ENCODE data around the gene GNG8. TPM values are rescaled to one million over a fixed set of nuclear protein-coding genes. Genes with fewer than 3 reads are reported as not detected.

GNG8 gene
- total and polyA plus RNA-seq, 9 of the 15 experiments (the other 6 are each of a cell fraction or from before 2014, with no cell fraction given) = 1.3 TPM; not detected in 8

DNA sequence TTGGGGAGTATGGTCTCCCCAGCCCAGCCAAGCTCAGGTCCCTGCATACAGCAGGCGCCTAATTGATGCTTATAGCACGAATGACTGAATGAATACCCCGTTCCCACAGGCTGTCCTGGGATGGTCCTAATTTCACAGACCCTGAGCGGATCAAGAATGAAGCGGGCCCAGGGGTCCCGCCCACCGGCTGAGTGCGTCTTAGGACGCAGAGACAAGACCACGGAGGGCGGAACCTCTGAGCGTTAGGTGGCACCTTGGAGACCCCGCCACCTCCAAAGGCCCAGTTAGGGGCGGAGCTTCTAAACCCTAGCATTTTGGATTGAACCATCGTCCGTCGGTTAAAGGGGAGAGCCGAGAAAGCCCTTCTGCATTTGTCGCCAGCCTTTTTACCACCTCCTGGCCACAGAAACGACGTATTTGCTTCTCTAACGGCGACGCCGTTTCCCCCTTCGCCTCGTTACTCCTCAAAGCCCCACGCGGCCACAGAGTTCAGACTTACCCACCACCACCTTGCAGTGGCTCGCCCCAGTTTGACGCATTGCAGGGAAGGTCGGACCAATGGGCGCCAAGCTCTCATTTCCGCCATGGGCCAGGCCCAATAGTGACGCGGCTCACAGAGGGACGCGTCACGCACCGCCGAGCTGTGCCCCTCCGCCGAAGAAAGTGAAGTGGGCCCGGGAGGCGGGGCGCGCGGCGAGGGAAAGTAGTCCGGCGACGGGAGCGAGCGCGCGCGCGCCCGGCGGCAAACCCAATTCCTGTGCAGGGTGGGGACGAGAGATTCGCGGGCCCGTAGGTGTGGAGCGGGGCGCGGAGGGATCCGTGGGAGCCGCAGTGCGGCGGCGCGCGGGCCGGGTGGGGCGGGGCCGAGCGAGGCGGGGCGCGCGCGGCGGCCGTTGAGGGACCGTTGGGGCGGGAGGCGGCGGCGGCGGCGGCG, 35.4 kb downstream of the GNG8 start (continued):
- TF ChIP-seq STAT6 (CRISPR knock-in tag; IDR thresholded peaks at IDR 0.05) (no peak), JUN (IDR thresholded peaks at IDR 0.05; ENCODE audit: borderline replicate concordance, low read depth, low read length) (peak; percentile 64; the same call in 1 of the 2 replicates), JUN (CRISPR knock-in tag; IDR thresholded peaks at IDR 0.05; ENCODE audit: borderline replicate concordance) (0 out of 2 replicates have a peak, but pooled peaks have one; percentile 17), ZBTB33 (CRISPR knock-in tag; IDR thresholded peaks at IDR 0.05) (peak; percentile 70; the same call in 1 of the 2 replicates), E2F4 (CRISPR knock-in tag; IDR thresholded peaks at IDR 0.05; ENCODE audit: low read depth) (peak; percentile 66; the same call in 1 of the 2 replicates), ARID2 (IDR thresholded peaks at IDR 0.05) (no peak), HOXB6 (CRISPR knock-in tag; IDR thresholded peaks at IDR 0.05; ENCODE audit: borderline replicate concordance) (peak; percentile 35; the same call in 1 of the 2 replicates), ZNF263 (CRISPR knock-in tag; IDR thresholded peaks at IDR 0.05; ENCODE audit: borderline replicate concordance) (no peak; the same call in 1 of the 2 replicates), SAFB (IDR thresholded peaks at IDR 0.05; ENCODE audit: borderline replicate concordance, low read depth, low read length) (peak; percentile 69; the same call in 1 of the 2 replicates), L3MBTL2 (IDR thresholded peaks at IDR 0.05) (peak; percentile 64), KLF1 (tag; IDR thresholded peaks at IDR 0.05) (peak; percentile 98), TEAD2 (tag; IDR thresholded peaks at IDR 0.05) (no peak), ZNF77 (CRISPR knock-in tag; IDR thresholded peaks at IDR 0.05) (no peak), SMARCA5 (IDR thresholded peaks at IDR 0.05) (peak; percentile 83; the same call in 1 of the 2 replicates), RBM25 (IDR thresholded peaks at IDR 0.05; ENCODE audit: low read depth, low read length, severe bottlenecking) (peak; percentile 99)
- TF ChIP-seq, protein P1, sequence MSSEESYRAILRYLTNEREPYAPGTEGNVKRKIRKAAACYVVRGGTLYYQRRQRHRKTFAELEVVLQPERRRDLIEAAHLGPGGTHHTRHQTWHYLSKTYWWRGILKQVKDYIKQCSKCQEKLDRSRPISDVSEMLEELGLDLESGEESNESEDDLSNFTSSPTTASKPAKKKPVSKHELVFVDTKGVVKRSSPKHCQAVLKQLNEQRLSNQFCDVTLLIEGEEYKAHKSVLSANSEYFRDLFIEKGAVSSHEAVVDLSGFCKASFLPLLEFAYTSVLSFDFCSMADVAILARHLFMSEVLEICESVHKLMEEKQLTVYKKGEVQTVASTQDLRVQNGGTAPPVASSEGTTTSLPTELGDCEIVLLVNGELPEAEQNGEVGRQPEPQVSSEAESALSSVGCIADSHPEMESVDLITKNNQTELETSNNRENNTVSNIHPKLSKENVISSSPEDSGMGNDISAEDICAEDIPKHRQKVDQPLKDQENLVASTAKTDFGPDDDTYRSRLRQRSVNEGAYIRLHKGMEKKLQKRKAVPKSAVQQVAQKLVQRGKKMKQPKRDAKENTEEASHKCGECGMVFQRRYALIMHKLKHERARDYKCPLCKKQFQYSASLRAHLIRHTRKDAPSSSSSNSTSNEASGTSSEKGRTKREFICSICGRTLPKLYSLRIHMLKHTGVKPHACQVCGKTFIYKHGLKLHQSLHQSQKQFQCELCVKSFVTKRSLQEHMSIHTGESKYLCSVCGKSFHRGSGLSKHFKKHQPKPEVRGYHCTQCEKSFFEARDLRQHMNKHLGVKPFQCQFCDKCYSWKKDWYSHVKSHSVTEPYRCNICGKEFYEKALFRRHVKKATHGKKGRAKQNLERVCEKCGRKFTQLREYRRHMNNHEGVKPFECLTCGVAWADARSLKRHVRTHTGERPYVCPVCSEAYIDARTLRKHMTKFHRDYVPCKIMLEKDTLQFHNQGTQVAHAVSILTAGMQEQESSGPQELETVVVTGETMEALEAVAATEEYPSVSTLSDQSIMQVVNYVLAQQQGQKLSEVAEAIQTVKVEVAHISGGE (CRISPR knock-in tag; IDR thresholded peaks at IDR 0.05) = peak in 1 of 3 experiments; percentile 94; a peak in 2 of 6 replicates

Measured in K562 (cell line).